ENCODE measurements around the gene SUN1.

The SUN1 gene

DNA sequence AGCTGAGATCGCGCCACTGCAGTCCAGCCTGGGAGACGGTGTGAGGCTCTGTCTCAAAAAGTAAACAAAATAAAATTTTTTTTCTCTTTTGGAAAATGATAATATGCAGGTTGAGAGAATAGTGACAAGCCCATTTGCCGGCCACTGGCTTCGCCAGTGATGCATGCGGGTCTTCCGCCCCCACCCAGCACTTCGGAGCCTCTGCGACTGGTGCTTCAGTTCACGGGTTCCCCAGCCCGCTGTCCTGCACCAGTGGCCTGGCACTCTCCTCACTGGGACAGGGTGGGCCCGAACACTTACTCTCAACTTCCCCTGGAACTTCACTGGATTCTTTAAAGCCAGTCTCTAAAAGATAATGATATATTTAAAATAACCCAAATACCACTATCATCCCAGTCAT is 2.7 kb downstream of the SUN1 start:
- DNase-seq (ENCODE audit: insufficient read length, low spot score) (no peak), FAIRE-seq (no peak)
- TF ChIP-seq, protein P1, sequence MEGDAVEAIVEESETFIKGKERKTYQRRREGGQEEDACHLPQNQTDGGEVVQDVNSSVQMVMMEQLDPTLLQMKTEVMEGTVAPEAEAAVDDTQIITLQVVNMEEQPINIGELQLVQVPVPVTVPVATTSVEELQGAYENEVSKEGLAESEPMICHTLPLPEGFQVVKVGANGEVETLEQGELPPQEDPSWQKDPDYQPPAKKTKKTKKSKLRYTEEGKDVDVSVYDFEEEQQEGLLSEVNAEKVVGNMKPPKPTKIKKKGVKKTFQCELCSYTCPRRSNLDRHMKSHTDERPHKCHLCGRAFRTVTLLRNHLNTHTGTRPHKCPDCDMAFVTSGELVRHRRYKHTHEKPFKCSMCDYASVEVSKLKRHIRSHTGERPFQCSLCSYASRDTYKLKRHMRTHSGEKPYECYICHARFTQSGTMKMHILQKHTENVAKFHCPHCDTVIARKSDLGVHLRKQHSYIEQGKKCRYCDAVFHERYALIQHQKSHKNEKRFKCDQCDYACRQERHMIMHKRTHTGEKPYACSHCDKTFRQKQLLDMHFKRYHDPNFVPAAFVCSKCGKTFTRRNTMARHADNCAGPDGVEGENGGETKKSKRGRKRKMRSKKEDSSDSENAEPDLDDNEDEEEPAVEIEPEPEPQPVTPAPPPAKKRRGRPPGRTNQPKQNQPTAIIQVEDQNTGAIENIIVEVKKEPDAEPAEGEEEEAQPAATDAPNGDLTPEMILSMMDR (IDR thresholded peaks at IDR 0.05; ENCODE audit: insufficient read depth, missing control alignments) = no peak

- FAIRE-seq (no peak), DNase-seq (ENCODE audit: insufficient read length, low spot score) (no peak)
- TF ChIP-seq, protein P1 (IDR thresholded peaks at IDR 0.05; ENCODE audit: insufficient read depth, missing control alignments) = no peak
Observed at GRCh38 chr7:835485-836401, 3.5 kb downstream of the SUN1 start.

DNA sequence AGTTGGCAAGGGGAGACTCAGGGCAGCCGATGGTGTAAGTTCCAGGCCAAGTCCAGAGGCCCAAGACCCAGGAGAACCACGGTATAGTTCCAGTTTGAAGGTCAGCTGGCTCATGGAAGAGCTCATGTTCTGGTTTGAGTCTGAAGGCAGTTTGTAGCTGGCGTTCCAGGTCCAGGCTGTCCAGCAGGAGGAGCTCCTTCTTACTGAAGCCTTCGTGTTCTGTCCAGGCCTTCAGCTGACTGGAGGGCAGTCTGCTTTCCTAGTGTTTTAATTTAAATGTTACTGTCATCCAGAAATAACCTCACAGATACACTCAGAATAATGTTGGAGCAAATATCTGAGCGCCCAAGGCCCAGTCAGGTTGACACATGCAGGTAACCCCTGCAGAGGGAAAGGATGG is 4.2 kb downstream of the SUN1 start:
- FAIRE-seq = no peak
- TF ChIP-seq, protein P1 (IDR thresholded peaks at IDR 0.05; ENCODE audit: insufficient read depth, missing control alignments) = peak; percentile 22
- no peak for DNase-seq (ENCODE audit: insufficient read length, low spot score)

DNA sequence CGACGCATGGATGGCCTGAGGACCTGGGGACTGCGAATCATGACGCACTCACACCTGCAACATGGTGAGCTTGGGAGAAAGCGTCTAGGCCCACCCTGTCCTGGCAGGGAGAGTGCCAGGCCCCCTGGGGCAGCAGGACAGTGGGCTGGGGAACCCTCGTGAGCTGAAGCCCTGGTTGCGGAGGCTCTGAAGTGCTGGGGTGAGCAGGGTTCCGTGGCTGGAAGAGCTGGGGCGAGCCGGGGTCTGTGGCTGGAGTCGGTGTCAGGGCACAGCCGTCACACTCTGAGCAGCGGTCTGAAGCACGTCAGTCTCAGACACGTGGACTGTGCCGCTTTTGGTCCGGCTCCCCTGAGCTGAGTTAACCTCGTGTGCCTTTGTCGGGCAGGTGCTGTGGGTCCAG is 4.7 kb downstream of the SUN1 start:
- TF ChIP-seq, protein P1 (IDR thresholded peaks at IDR 0.05; ENCODE audit: insufficient read depth, missing control alignments) = no peak
- DNase-seq (ENCODE audit: insufficient read length, low spot score) = no peak
- no peak for FAIRE-seq

DNA sequence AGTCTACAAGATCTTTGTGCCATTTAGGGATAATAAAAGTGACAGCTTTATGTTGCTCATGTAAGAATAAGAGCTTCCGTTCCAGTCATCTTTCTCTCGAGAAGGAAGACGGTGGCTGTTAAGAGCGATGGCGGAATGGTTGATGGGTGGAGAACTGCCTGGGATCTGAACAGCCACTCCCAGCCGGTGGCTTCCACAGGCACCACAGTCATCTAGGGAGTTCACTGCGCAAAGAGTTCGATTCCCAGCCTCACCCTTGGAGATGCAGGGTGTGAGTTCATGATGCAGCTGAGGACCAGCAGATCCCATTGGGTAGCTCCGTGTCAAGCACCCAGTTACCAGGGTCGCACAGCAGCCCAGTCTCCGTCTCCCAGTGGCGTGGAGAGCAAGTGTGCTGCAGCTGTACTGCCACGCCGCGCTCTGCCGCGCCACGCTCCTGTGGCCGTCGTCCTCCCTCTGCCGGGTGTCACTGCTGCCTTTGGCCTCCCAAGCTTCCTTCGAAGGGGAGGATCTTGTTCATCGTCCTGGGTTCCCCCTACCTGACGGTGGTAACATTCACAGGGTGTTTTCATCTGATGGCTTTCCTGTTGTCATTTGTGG is 7.8 kb downstream of the SUN1 start:
- TF ChIP-seq, protein P1 (IDR thresholded peaks at IDR 0.05; ENCODE audit: insufficient read depth, missing control alignments) = no peak
- no peak for DNase-seq (ENCODE audit: insufficient read length, low spot score)
- no peak for FAIRE-seq

GRCh38 chr7:841943-842342 is 9.7 kb downstream of the SUN1 start:
- TF ChIP-seq, protein P1 (IDR thresholded peaks at IDR 0.05; ENCODE audit: insufficient read depth, missing control alignments) = no peak
- FAIRE-seq (no peak), DNase-seq (ENCODE audit: insufficient read length, low spot score) (no peak)

Data from D721Med (cell line).